ELF-1 (cell line): ENCODE measurements around the gene TNRC6A.
"Not testable (repeated sequence)": the region's sequence is repeated elsewhere in the genome, so short reads cannot be mapped to it uniquely, and the experiment has no call there.

Source experiments
- DNase-seq: peaks from one replicate; pipeline ENCODE4 v3.0.0-alpha.2; 2016; ENCODE audit warnings: low read depth, low spot score

TNRC6A gene

GRCh38 chr16:24729243-24729950 lies at the start of gene TNRC6A:
TSS of gene TNRC6A (plus strand) at chr16:24729651. CDS start at chr16:24729842, 191 bp downstream.
- peak; percentile 90 for DNase-seq

GRCh38 chr16:24681793-24682192 lies 47.7 kb upstream of the TNRC6A start:
- DNase-seq, result no peak

- DNase-seq, result no peak
Measured at GRCh38 chr16:24683250-24683649, 46.2 kb upstream of the TNRC6A start.

GRCh38 chr16:24683847-24684493 lies 45.5 kb upstream of the TNRC6A start:
- peak; percentile 33 for DNase-seq

- peak; percentile 88 for DNase-seq
Measured at GRCh38 chr16:24685539-24686432, 43.7 kb upstream of the TNRC6A start.

GRCh38 chr16:24686678-24687077 lies 42.8 kb upstream of the TNRC6A start:
- peak; percentile 48 for DNase-seq

GRCh38 chr16:24688359-24688758 lies 41.1 kb upstream of the TNRC6A start:
- no peak for DNase-seq

GRCh38 chr16:24689128-24689527 lies 40.3 kb upstream of the TNRC6A start:
- peak; percentile 56 for DNase-seq

- DNase-seq, result no peak
Measured at GRCh38 chr16:24692854-24693253, 36.6 kb upstream of the TNRC6A start.

- DNase-seq, result no peak
Measured at GRCh38 chr16:24694931-24695330, 34.5 kb upstream of the TNRC6A start.

GRCh38 chr16:24696699-24697098 lies 32.8 kb upstream of the TNRC6A start:
- DNase-seq, result no peak

- no peak for DNase-seq
Measured at GRCh38 chr16:24698308-24698707, 31.1 kb upstream of the TNRC6A start.

GRCh38 chr16:24699151-24699723 lies 30.2 kb upstream of the TNRC6A start:
- no peak for DNase-seq

GRCh38 chr16:24700549-24701392 lies 28.7 kb upstream of the TNRC6A start:
- peak; percentile 80 for DNase-seq

- peak; percentile 30 for DNase-seq
Measured at GRCh38 chr16:24701521-24701951, 27.9 kb upstream of the TNRC6A start.

GRCh38 chr16:24707760-24708159 lies 21.7 kb upstream of the TNRC6A start:
- not testable (repeated sequence) for DNase-seq

- no peak for DNase-seq
Measured at GRCh38 chr16:24713379-24713778, 16.1 kb upstream of the TNRC6A start.

- DNase-seq, result no peak
Measured at GRCh38 chr16:24717411-24717810, 12.0 kb upstream of the TNRC6A start.

GRCh38 chr16:24718967-24719521 lies 10.4 kb upstream of the TNRC6A start:
- DNase-seq, result no peak

- no peak for DNase-seq
Measured at GRCh38 chr16:24721830-24722238, 7.6 kb upstream of the TNRC6A start.

GRCh38 chr16:24723663-24724062 lies 5.8 kb upstream of the TNRC6A start:
- DNase-seq, result no peak
